OCI-LY3 (cell line): ENCODE data around the gene PRDM12.

Experiments
- H2AFZ ChIP-seq: fragments of 200-600, 300-600 bp; shearing (Covaris generic); 2 replicates; pipeline ENCODE4 v1.6.0; 2014; ENCODE audit warnings: antibody characterized with exemption, low read depth, low read length
- H3K27ac ChIP-seq: fragments of 200-600, 300-600 bp; sonication (generic); 2 replicates; pipeline ENCODE4 v1.5.1; 2014; ENCODE audit warnings: mild to moderate bottlenecking, low read length, moderate library complexity, mixed read lengths
- H3K27me3 ChIP-seq: fragments of 200-600, 300-600 bp; sonication (generic); 2 replicates; pipeline ENCODE4 v1.6.1; 2014; ENCODE audit warnings: low read depth, low read length, mixed read lengths
- H3K36me3 ChIP-seq: fragments of 200-600, 300-600 bp; sonication (generic); replicated peaks from 2 replicates; pipeline ENCODE3; 2014; ENCODE audit warnings: low read depth, low read length, mixed read lengths
- H3K4me1 ChIP-seq: fragments of 300-600, 200-600 bp; sonication (generic); 2 replicates; pipeline ENCODE4 v1.6.1; 2014; ENCODE audit warnings: low read length, mixed read lengths
- H3K4me2 ChIP-seq: fragments of 200-600, 300-600 bp; sonication (generic); 2 replicates; pipeline ENCODE4 v1.6.1; 2014; ENCODE audit warnings: low read length, mixed read lengths
- H3K4me3 ChIP-seq: fragments of 300-600, 200-600 bp; sonication (generic); 2 replicates; pipeline ENCODE4 v1.5.1; 2014; ENCODE audit warnings: antibody characterized with exemption, mild to moderate bottlenecking, low read length, moderate library complexity
- H3K79me2 ChIP-seq: fragments of 300-600, 200-600 bp; shearing (Covaris generic); 2 replicates; pipeline ENCODE4 v1.6.1; 2014; ENCODE audit warnings: mild to moderate bottlenecking, low read length, mixed read lengths
- H3K9ac ChIP-seq: fragments of 300-600, 200-600 bp; shearing (Covaris generic); 2 replicates; pipeline ENCODE4 v1.6.0; 2014; ENCODE audit warnings: mild to moderate bottlenecking, low read length, moderate library complexity
- H3K9me3 ChIP-seq: fragments of 200-600, 300-600 bp; shearing (Covaris generic); 2 replicates; pipeline ENCODE4 v1.6.1; 2014; ENCODE audit warnings: low read length, mixed read lengths; ENCODE audit not compliant: insufficient read depth
- H4K20me1 ChIP-seq: fragments of 200-600, 300-600 bp; sonication (generic); 2 replicates; pipeline ENCODE4 v1.6.1; 2016; ENCODE audit warnings: low read length, mixed read lengths; ENCODE audit not compliant: insufficient read depth
- EZH2phosphoT487 ChIP-seq: fragments of 200-600 bp; shearing (Covaris generic); IDR thresholded peaks from 2 replicates; pipeline ENCODE4 v1.6.1; 2018; ENCODE audit warnings: antibody characterized with exemption, mixed run types, low read depth
- TF ChIP-seq, protein P1 (sequence below): fragments of 200-600, 300-600 bp; sonication (generic); IDR thresholded peaks from 2 replicates; pipeline ENCODE4 v1.5.1; 2014; ENCODE audit warnings: antibody characterized with exemption, low read length, low read depth

The PRDM12 gene

DNA sequence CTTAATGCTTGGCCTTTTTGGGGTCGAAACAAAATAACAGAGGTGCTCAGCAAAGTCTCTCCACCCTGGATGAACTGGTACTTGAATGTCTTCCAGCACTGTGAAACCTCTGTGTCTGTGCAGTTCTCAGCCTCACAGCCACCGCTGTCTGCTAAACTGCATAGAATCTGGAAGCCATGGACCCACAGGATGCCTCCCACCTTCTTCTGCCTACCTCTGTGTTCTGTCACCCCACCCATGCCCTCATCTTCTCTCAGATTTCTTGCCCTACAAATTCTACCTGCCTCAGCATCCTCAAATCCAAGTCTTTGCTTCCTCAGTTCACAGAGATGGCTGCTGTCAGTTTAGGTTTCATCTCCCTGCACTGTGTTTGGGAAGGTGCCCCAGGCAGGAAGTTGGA lies 64.8 kb downstream of the PRDM12 start:
- Histone ChIP-seq H3K9me3 (no peaks in the 10 kb centered on the region), H3K4me2 (no peak overlapping the region), H3K36me3 (no peaks in the 10 kb centered on the region), H3K79me2 (0 out of 2 replicates have a peak, but pooled peaks cover 3% of the 10 kb centered on the region), H4K20me1 (no peaks in the 10 kb centered on the region), H3K4me3 (no peak overlapping the region), H3K27ac (no peak overlapping the region), H3K9ac (no peak overlapping the region), H2AFZ (no peak overlapping the region), H3K27me3 (no peaks in the 10 kb centered on the region), H3K4me1 (no peaks in the 10 kb centered on the region)
- TF ChIP-seq, protein P1, sequence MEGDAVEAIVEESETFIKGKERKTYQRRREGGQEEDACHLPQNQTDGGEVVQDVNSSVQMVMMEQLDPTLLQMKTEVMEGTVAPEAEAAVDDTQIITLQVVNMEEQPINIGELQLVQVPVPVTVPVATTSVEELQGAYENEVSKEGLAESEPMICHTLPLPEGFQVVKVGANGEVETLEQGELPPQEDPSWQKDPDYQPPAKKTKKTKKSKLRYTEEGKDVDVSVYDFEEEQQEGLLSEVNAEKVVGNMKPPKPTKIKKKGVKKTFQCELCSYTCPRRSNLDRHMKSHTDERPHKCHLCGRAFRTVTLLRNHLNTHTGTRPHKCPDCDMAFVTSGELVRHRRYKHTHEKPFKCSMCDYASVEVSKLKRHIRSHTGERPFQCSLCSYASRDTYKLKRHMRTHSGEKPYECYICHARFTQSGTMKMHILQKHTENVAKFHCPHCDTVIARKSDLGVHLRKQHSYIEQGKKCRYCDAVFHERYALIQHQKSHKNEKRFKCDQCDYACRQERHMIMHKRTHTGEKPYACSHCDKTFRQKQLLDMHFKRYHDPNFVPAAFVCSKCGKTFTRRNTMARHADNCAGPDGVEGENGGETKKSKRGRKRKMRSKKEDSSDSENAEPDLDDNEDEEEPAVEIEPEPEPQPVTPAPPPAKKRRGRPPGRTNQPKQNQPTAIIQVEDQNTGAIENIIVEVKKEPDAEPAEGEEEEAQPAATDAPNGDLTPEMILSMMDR: no peak
- no peak for TF ChIP-seq EZH2phosphoT487

GRCh38 chr9:130731355-130731754 lies 67.0 kb downstream of the PRDM12 start:
- Histone ChIP-seq H2AFZ (no peak overlapping the region), H3K36me3 (no peaks in the 10 kb centered on the region), H3K79me2 (0 out of 2 replicates have a peak, but pooled peaks cover 3% of the 10 kb centered on the region), H3K27ac (no peak overlapping the region), H3K9ac (no peak overlapping the region), H3K4me1 (no peaks in the 10 kb centered on the region), H3K27me3 (no peaks in the 10 kb centered on the region), H3K4me3 (no peak overlapping the region), H3K9me3 (no peaks in the 10 kb centered on the region), H4K20me1 (no peaks in the 10 kb centered on the region), H3K4me2 (no peak overlapping the region)
- TF ChIP-seq, protein P1: no peak
- TF ChIP-seq EZH2phosphoT487: no peak

GRCh38 chr9:130732136-130732535 lies 67.7 kb downstream of the PRDM12 start:
- TF ChIP-seq, protein P1: peak; percentile 23
- no peak for TF ChIP-seq EZH2phosphoT487
- H2AFZ ChIP-seq: no peak overlapping the region
- H3K27ac ChIP-seq: no peak overlapping the region
- H3K4me1 ChIP-seq: no peaks in the 10 kb centered on the region
- H3K9ac ChIP-seq: no peak overlapping the region
- no peaks in the 10 kb centered on the region for H3K9me3 ChIP-seq
- H3K27me3 ChIP-seq: no peaks in the 10 kb centered on the region
- H3K4me2 ChIP-seq: no peak overlapping the region
- no peak overlapping the region for H3K4me3 ChIP-seq
- H4K20me1 ChIP-seq: no peaks in the 10 kb centered on the region
- H3K79me2 ChIP-seq: 0 out of 2 replicates have a peak, but pooled peaks cover 3% of the 10 kb centered on the region
- no peaks in the 10 kb centered on the region for H3K36me3 ChIP-seq
